Measurements from ENCODE around the gene SLC45A3. TPM values are rescaled to one million over a fixed set of nuclear protein-coding genes. Genes with fewer than 3 reads are reported as not detected.

Gene SLC45A3
- total RNA-seq, 1 donor, result 1.1 TPM

DNA sequence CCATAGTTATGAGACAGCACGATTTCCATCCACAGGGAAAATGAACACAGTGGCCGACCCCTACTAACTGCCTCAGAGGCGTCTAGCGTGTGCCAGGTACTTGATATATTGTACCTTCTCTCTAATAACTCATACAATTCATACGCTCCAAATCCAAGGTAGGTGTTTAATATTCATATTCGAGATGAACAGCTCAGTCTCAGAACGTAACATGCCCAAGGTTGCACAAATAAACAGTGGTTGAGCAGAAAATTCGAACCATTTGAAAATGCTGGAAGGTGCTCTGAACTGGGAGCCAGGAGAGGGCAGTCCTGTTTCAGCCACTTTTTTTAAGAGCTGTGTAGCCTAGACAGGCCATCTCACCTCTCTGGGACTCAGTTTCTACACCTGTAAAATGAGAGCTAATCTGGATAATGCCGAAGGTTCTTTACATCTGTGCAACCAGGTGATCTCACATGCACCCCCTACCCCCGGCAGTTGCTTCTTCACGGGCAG, 7.9 kb downstream of the SLC45A3 start:
- Histone ChIP-seq H3K9me3 (ENCODE audit: low read depth, low read length) (no peaks in the 10 kb centered on the region), H3K27ac (ENCODE audit: low read depth, low read length) (no peak overlapping the region), H2AFZ (ENCODE audit: low read length) (no peak overlapping the region), H3K79me2 (ENCODE audit: insufficient read depth, low read length) (no peaks in the 10 kb centered on the region), H3K36me3 (ENCODE audit: insufficient read depth, low read length) (no peaks in the 10 kb centered on the region), H3K4me3 (ENCODE audit: insufficient read depth, low read length) (no peak overlapping the region), H3K4me1 (ENCODE audit: insufficient read depth, low read length) (no peaks in the 10 kb centered on the region), H3K4me2 (ENCODE audit: insufficient read depth, low read length) (no peak overlapping the region), H3K27me3 (ENCODE audit: insufficient read depth, low read length) (peaks cover 3% of the 10 kb centered on the region), H4K20me1 (ENCODE audit: insufficient read depth, low read length) (no peaks in the 10 kb centered on the region)
- TF ChIP-seq, protein P1, sequence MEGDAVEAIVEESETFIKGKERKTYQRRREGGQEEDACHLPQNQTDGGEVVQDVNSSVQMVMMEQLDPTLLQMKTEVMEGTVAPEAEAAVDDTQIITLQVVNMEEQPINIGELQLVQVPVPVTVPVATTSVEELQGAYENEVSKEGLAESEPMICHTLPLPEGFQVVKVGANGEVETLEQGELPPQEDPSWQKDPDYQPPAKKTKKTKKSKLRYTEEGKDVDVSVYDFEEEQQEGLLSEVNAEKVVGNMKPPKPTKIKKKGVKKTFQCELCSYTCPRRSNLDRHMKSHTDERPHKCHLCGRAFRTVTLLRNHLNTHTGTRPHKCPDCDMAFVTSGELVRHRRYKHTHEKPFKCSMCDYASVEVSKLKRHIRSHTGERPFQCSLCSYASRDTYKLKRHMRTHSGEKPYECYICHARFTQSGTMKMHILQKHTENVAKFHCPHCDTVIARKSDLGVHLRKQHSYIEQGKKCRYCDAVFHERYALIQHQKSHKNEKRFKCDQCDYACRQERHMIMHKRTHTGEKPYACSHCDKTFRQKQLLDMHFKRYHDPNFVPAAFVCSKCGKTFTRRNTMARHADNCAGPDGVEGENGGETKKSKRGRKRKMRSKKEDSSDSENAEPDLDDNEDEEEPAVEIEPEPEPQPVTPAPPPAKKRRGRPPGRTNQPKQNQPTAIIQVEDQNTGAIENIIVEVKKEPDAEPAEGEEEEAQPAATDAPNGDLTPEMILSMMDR (IDR thresholded peaks at IDR 0.05; ENCODE audit: extremely low read depth, low read depth, low read length), result no peak
- DNase-seq (ENCODE audit: insufficient read length, low spot score, missing footprints), result no peak

DNA sequence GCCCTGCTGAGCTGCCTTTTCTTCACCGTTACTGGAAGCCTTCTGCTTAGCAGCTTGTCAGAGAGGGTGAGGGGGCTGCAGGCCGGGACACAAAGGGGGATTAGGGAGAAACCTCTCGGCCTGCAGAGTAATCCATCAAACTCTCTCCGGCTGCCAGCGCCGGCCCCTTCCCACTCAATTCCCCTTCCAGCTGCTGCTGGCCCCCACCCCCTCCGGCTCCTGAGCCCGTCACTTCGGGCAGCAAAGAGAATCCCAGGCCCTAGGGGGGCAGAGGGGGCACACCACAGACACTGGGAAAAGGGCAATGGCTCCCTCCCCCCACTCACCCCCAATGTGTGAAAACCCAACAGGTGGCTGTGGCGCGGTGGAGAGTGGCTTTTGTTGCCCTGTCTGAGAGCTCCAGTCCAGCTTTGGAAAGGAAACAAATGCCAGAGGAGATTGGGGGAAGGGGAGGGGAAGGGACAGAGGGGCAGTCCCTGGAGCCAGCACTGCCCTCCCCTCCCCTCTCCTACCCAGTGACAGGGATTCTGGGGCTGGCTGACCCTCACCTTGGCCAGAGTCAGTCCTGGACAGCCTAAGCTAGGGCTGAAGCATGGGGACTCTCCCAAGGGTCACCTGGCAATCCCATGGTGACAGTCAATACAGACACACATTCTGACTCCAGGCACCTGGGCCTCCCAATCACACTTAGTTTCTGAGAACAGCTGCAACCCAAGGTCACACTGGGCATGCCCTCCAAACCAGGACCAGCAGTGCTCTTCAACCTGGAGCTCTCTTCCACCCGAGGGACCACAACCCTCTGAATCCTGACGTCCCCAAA, 9.5 kb downstream of the SLC45A3 start:
- TF ChIP-seq, protein P1 (IDR thresholded peaks at IDR 0.05; ENCODE audit: extremely low read depth, low read depth, low read length), result no peak
- Histone ChIP-seq H3K27ac (ENCODE audit: low read depth, low read length) (no peak overlapping the region), H2AFZ (ENCODE audit: low read length) (no peak overlapping the region), H3K27me3 (ENCODE audit: insufficient read depth, low read length) (peaks cover 3% of the 10 kb centered on the region), H3K4me3 (ENCODE audit: insufficient read depth, low read length) (no peak overlapping the region), H3K4me2 (ENCODE audit: insufficient read depth, low read length) (no peak overlapping the region), H4K20me1 (ENCODE audit: insufficient read depth, low read length) (no peaks in the 10 kb centered on the region), H3K36me3 (ENCODE audit: insufficient read depth, low read length) (no peaks in the 10 kb centered on the region), H3K4me1 (ENCODE audit: insufficient read depth, low read length) (no peaks in the 10 kb centered on the region), H3K79me2 (ENCODE audit: insufficient read depth, low read length) (no peaks in the 10 kb centered on the region), H3K9me3 (ENCODE audit: low read depth, low read length) (no peaks in the 10 kb centered on the region)
- peak; percentile 44 for DNase-seq (ENCODE audit: insufficient read length, low spot score, missing footprints)

DNA sequence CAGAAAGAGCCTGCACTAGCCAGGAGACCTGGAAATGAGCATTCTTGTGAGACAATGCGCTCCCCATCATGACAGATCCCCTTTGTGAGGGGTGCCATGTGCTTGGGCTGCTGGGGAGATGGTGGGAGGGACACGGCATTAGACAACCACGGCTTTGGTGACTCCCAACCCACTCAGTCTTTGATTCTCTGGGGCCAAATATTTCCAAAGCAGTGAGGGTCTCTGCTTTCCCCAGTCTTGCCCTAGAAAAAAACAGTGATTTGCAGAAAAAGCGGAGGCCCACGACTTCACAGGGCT, 10.2 kb downstream of the SLC45A3 start:
- TF ChIP-seq, protein P1 (IDR thresholded peaks at IDR 0.05; ENCODE audit: extremely low read depth, low read depth, low read length), result no peak
- no peaks in the 10 kb centered on the region for H4K20me1 ChIP-seq (ENCODE audit: insufficient read depth, low read length)
- H3K36me3 ChIP-seq (ENCODE audit: insufficient read depth, low read length), result no peaks in the 10 kb centered on the region
- peak; percentile 52 for DNase-seq (ENCODE audit: insufficient read length, low spot score, missing footprints)
- no peaks in the 10 kb centered on the region for H3K4me1 ChIP-seq (ENCODE audit: insufficient read depth, low read length)
- H2AFZ ChIP-seq (ENCODE audit: low read length), result no peak overlapping the region
- no peaks in the 10 kb centered on the region for H3K79me2 ChIP-seq (ENCODE audit: insufficient read depth, low read length)
- no peak overlapping the region for H3K27ac ChIP-seq (ENCODE audit: low read depth, low read length)
- no peak overlapping the region for H3K4me2 ChIP-seq (ENCODE audit: insufficient read depth, low read length)
- peaks cover 3% of the 10 kb centered on the region for H3K27me3 ChIP-seq (ENCODE audit: insufficient read depth, low read length)
- H3K4me3 ChIP-seq (ENCODE audit: insufficient read depth, low read length), result no peak overlapping the region
- no peaks in the 10 kb centered on the region for H3K9me3 ChIP-seq (ENCODE audit: low read depth, low read length)

DNA sequence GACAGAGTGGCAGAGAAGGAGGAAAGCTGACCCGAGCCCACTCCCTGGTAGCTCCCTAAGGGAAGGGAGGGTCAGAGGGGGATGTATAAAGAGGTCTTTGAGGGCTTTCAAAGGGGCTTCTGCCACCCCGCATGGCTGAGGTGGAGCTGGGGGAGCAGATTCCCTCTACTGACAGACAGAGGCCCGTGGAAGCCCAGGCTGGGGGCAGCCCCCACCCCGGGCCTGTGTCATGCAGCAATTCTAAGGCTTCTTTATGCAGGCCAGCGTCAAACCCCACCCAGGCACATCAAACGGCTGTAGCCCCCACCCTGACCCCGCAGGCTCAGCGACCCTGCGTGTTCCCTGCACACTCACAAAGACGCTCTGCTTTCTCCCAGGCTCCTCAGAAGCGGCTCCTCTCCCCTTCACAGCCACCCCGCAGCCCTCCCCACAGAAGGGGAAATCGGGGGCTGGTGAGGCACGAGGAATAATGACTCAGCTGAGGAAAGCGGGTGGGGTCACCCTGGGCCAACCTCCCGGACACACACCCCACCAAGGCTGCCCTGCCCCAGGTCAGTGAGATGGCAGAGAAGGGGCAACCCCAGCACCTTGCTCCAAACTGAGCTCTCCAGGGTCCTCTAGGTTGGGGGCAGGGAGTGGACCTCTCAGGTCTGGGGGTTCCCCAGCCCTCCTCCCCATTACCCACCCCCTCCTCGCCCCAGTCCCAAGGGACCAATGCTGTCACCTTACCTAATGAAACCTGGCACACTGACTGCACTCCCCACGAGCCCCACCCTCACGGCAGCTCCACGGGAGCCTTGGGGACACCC, 10.8 kb downstream of the SLC45A3 start:
- Histone ChIP-seq H3K27ac (ENCODE audit: low read depth, low read length) (no peak overlapping the region), H3K79me2 (ENCODE audit: insufficient read depth, low read length) (no peaks in the 10 kb centered on the region), H3K27me3 (ENCODE audit: insufficient read depth, low read length) (peaks cover 3% of the 10 kb centered on the region), H2AFZ (ENCODE audit: low read length) (no peak overlapping the region), H4K20me1 (ENCODE audit: insufficient read depth, low read length) (no peaks in the 10 kb centered on the region), H3K9me3 (ENCODE audit: low read depth, low read length) (no peaks in the 10 kb centered on the region), H3K36me3 (ENCODE audit: insufficient read depth, low read length) (no peaks in the 10 kb centered on the region), H3K4me1 (ENCODE audit: insufficient read depth, low read length) (no peaks in the 10 kb centered on the region), H3K4me2 (ENCODE audit: insufficient read depth, low read length) (no peak overlapping the region), H3K4me3 (ENCODE audit: insufficient read depth, low read length) (no peak overlapping the region)
- DNase-seq (ENCODE audit: insufficient read length, low spot score, missing footprints), result peak; percentile 64
- TF ChIP-seq, protein P1 (IDR thresholded peaks at IDR 0.05; ENCODE audit: extremely low read depth, low read depth, low read length), result no peak

All from osteoblast (primary cell).